Gastroesophageal sphincter (tissue), 3 donors: ENCODE results near the gene PPIF.

Experiments used
- CTCF ChIP-seq, 4 experiments: fragments of 200-600 bp in 2 of 4; fragments of 450-650 bp in 2 of 4; sonication (generic) in 1 of 4; IDR thresholded peaks; one replicate each; pipeline ENCODE4 v1.5.1; 2017 to 2019; ENCODE audit warnings: antibody characterized with exemption in 4 of 4, mild to moderate bottlenecking in 2 of 4, moderate library complexity in 2 of 4
- POLR2AphosphoS5 ChIP-seq: sonication (generic); formaldehyde crosslinking; IDR thresholded peaks from one replicate; pipeline ENCODE4 v1.6.1; 2017; ENCODE audit warnings: antibody characterized with exemption

- TF ChIP-seq CTCF (IDR thresholded peaks at IDR 0.05) = no peak
- no peak for TF ChIP-seq POLR2AphosphoS5
Measured at GRCh38 chr10:79354141-79354540, 6.9 kb downstream of the PPIF start.
